Stimulated activated CD8-positive, alpha-beta memory T cell treated with anti-CD3 and anti-CD28 coated beads, Interleukin-15, amount 100 ng/mL, for 4 hours (primary cell): ENCODE results near the gene ACAN.

Experiments used
- DNase-seq, 2 donors: peaks; one replicate each; pipeline ENCODE4 v3.0.0-alpha.2; 2020; ENCODE audit warnings: low read depth in 2 of 2

The ACAN gene

DNA sequence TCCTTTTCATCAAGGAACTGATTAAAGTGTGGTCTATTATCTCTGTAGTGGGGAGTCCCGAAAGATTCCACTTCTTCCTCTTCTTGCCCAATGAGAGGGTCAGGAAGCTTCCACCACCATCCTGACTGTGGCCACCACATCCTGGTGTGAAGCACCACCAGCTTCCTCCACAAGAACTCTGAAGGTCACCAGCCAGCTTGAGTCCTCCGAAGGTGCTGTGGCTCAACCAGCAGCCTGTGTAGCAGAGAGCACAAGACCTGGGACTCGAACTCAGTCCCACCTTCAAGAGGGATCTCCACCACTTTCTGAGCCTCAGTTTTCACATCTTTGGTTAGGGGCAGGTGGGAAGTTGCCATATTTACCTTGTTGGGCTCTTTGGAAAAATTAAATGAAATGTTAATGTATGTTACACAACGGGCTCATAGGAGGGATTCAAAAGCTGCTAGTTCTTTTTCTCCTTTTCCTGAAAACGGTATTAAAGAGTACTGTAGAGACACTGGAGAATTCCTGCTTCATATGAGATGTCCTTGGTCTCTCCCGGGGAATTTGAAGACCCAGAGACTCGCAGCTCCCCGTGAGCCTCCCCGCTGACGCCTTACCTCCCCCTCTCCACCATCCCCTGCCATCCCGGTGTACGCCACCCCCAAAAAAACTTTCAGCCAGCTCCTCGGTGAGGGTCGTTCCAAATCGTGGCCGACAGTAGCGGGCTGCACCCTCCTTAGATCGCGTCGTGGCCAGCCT is 816 bp upstream of the ACAN start:
- no peak for DNase-seq

DNA sequence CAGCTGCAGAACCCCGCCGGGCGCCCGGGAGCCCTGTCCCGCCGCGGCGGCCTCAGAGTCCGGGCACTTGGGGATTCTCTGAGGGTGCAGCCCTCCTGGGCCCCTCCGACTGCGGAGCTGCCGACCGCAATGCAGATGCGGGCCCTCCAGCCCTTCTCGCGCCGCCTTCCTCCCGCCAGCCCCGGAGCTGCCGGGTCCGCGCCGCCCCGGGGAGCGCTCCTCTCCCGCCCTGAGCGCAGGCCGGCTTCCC is 320 bp upstream of the ACAN start:
- no peak for DNase-seq

DNA sequence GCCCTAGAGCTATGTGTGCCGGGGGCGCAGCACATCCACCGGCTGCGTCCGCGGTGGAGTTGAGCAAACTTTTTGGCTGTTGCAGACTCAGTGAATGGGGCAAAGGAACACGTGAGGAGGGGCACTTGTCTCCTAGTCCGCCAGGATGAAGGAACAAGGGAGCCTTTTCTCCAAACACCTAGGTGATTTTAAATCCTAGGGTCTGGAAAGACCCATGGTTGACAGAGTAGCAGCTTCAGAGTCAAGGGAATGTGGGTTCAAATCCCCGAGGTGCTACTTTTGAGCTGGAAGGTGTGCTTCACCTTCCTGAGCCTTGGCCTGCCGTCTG is 648 bp downstream of the ACAN start:
- DNase-seq = no peak

DNA sequence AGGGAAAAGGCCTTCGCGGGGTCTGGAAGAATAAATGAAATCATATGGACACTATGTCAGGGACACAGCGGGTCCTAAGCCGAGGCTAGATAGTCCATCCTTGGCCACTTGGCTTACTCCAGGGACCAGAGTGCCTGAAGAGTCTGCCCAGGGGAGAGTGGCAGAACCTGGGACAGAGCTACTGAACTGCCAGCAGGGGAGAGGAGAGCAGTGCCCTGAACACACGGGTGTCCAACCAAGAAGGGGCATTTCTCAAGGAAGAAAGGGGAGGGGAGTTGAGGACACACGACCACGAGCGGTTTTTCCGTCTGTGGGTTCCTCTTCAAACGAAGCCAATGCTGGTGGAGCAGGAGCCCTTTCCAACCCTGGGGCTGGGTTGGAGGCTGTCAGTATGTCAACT is 1.0 kb downstream of the ACAN start:
- DNase-seq = no peak

DNA sequence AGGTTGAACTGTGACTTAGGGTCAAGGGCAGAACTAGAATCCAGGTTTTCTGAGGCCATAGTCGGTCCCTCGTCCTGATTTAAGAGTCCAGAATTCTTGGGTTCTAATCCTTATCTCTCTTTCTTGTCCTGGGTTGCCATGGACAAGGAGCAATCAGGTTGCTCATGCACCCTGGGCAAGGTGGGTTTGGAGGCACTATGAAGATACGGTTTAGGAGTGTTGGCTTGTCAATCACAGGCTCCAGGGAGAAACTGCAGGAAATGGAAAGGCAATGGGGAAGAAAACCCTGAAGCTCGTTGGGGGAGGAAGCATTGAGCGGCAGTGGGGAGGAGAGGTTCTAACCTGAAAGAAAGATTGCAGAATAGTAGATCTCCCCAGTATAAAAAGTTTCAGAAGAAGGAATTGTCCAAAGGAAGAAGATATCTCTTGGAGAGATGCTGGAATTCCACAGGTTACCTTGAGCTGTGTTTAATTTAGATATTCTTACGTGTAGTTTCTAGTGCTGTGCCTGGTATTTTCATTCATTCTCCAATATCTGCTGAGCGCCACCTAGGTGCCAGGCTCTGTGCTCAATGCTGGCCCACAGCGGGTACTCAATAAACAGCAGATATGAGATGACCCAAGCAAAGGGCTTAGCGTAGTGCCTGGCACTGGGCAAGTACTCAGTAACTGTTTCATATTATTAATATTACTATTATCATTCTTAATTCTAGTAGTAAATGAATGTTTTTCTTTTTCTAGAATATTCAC is 2.0 kb downstream of the ACAN start:
- no peak for DNase-seq

DNA sequence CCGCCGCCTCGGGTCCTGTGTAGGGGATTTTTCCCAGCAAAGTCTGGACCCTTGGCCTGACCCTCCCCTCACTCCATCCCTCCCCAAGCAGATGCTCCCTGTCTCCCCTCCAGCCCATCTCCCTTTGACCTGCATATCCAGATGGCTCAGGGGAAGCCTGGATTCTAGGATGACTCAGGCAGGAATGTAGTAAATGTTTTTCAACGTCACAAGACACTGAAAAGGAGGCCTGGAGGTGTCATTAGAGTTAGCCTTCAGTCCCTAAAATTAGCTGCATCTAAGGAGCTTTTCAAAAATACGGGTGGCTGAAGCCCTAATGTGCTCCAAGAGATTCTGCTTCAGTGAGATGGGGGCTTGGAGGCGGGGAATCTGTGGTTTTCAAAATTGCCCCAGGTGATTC is 7.2 kb downstream of the ACAN start:
- DNase-seq = no peak

DNA sequence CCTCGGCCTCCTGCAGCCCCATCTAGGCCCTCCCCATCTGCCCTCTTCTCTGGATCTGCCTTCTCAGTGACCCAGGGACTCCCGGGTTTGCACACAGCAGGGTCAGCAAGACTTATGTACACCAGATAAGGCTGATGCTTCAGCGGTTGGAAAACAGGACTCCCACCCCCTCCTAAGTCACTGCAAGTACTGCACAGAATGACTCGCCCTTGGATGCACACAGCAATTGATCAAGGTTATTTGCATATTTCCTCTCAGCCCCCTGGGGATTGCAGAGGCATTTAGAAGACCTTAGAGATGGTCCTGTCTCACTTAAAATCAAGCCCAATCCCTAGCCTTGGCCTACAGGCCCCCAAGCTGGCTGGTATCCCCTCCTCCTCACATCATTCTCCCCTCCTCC is 8.9 kb downstream of the ACAN start:
- no peak for DNase-seq

DNA sequence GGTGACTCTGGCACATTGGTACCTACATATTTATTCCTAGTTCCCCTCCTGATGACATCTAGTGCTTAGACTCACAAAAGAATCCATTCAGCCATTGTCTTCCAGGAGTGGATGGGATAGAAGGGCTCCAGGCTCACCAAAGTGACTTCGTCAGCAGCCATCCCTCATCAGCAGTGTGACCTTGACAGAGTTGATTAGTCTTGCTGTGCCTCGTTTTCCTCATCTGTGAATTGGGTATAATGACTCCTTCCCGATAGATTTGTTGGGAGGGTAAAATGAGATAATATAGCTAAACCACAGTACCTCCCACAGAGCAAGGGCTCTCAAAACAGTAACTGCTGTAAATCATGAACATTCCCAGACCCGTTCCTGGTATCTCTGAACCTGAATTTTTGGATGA is 10.7 kb downstream of the ACAN start:
- no peak for DNase-seq

DNA sequence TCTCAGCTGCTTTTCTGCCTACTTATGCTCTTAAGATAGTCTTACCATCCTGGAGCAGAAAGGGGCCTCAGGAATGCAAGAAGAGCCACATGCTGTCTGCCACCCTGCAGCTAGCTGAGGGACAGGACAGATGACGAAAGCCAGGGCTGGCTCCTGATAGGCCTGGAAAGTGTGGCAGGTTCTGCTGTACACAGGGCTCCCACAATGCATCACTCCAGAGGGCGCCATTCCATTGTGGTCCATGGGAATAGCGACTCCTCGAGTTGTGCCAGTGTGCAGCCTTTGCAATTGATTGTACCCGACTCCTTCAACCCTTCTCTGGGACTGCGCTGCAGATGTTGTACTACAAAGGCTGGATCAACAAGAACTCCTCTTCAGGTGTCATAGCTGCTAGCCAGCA is 11.2 kb downstream of the ACAN start:
- no peak for DNase-seq

DNA sequence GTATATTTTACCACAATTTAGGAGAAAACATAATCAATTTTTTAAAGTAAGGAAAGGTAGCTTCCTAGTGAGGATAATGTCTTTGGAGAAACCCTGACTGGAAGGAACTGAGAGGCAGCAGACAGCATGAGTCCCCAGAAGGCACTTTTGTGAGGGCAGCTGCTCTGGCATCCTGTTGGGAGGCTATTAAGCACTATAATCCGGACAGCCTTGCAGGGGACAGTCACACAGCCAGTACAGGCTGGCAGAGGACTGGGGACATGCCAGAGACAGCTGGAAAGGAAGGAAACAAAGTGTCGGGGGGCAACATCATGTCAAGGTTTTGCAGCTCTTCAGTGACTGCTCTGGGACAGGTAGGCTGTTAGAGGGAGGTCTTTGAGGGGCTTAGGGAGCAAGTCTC is 15.7 kb downstream of the ACAN start:
- no peak for DNase-seq

DNA sequence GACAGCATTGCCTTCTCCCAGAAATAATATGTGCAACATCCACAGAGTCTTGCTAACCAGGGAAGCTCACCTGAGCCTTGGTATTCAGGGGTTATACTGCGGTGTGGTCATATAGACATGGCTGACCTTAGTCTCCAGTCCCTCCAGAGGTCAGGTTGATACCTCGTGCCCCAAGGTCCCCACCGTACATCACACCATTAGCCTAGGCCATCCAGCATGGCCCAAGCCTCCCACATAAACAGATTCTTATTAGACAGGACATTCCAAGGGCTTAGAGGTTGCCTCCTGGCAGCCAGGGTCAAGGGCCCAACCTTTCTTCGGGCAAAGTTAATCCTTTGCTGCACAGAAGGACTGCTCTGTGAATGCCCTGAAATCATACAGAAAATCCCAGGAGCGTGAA is 18.8 kb downstream of the ACAN start:
- DNase-seq = no peak

DNA sequence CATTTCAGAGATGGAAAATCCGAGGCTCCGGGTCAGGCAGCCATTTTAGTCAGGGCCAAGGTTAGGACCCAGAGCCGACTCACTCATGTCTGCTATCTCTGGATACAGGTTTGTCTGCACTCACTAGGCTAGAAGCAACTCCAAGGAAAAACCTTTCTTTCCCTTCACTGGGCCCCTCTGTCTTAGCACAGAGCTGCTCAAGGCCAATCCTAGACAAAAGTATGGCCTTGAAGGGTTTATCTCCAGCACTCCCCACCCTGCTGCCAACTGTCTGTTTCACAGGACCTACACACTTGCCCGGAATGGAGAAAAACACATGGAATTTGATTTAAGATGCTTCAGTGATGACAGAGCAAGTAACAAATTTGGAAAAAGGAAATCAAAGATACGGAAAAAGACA is 25.6 kb downstream of the ACAN start:
- no peak for DNase-seq

DNA sequence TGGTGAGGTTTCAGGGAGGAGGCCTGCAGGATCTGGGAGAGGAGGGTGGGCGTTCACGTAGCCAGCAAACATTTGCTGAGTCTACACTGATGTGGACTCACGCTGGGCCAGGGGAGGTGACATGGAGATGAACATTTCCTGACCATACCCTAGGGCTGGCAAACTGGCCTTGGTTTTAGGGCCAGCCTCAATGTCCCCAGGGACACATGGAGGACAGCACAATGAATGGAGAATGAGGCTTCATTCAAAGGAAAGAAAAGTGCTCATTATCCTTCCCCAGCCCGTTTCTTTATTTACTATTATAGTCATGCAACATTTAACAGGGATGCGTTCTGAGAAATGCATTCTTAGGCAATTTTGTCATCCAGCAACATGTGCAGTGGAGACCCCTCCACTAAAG is 26.8 kb downstream of the ACAN start:
- no peak for DNase-seq

DNA sequence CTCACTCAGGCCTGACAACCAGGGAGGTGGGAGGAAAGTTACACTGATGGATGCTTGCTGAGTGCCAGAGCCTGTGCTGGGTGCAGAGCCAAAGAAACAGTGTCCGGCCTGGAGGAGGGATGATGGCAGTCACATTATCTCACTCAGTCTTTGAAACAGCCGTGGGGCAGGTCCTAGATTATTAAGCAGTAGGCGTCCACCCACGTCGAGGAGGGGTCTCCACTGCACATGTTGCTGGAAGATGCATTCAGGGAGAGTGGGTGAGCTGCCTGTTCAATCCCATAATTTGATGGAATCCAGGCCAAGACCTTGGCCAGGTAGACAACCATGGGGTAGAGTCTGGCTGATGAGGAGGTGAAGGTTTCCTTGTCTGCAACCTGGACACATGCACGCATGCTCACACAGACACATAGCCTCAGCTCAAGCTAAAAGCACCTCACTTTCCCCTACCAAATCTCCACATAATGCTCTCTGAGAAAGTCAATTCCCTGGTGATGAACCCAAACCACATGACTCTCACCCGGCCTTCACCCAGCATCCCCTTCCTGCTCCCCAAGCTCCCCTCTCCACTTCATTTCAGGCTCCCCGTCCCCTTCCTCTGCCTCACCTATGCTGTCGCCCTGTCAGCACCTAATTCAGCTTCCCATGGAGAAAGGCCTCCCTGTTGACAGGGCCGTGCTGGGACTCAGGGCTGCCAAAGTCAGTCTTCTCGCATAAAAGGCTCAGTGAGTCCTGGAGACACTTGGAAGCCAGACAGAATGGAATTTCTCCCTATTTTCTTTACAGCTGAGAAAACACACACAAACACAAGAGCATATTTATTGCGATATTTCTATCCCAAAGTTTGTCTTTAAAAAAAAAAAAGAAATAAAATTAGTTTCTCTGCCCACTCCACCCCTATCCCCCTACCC is 29.8 kb downstream of the ACAN start:
- no peak for DNase-seq

DNA sequence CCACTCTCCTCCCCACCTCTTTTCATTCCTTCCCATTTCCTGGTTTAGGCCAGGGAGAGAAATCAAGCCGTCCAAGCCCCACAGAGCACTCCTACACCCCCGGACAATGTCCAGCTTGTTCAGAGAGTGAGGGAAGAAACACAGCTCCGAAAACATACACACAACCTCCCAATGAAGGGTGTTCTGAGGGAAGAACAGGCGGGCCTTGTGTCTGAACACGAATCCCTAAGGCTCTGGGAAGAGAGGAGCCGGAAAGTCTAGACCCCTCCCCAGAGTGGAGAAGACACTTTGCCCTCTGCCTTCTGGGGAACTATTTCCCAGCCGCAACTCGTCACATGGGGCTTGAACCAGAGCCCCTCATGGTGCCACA is 30.5 kb downstream of the ACAN start:
- DNase-seq = no peak

DNA sequence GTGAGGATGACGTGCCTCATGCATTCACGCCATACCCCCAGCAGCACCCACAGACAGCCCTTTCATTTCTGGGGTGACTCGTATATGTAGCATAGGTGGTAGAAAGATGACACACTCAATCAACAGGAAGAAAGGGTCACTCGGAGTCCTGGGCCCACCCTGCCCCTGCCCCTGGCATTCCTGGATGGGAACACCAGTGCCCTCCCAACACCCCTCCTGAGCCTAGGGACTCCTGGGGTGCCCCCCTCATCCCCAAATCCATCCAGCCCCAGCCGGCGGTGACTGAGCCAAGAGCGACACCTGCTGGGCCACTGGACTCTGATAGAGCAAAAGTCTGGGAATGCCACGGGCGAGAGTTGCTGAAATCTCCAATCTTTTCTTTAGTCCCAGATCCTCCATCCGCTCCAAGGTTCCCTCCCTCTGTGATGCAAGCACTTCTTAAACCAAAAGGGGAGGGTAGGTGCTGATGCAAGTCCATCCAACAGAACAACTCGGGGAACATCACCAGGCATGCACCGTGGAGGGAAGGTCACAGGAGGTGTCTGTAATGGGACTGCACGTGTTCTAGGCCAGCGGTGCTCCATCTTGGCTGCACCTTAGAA is 31.1 kb downstream of the ACAN start:
- no peak for DNase-seq

DNA sequence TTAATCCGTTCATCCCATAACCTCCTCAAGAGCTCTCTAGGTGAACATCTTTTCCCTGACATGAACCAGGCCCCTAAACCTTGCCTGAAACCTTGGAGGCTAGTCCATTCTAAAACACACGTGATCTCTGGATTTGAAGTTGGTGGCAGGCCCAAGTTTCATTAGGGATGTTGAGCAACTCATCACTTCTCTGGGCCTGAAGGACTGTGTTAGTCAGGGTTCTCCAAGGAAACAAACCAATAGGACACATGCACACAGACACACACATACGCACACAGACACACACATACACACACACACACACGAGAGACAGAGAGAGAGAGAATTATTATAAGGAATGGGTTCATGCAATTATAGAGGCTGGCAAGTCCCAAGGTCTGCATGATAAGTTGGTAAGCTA is 31.9 kb downstream of the ACAN start:
- DNase-seq = no peak

DNA sequence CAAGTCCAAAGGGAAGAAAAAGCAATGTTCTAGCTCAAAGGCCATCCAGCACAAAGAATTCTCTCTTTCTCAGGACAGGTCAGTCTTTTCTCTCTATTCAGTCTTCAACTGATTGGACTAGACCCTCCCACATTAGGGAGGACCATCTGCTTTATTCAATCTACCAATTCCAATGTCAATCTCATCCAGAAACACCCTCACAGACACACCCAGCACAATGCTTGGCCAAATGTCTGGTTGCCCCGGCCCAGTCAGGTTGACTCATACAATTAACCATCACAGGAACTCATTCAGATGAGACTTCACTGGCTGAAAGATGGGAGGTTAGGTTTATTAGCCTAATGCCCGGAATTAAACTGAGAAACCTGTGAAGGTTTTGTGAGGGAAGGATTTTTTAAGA is 32.4 kb downstream of the ACAN start:
- no peak for DNase-seq

DNA sequence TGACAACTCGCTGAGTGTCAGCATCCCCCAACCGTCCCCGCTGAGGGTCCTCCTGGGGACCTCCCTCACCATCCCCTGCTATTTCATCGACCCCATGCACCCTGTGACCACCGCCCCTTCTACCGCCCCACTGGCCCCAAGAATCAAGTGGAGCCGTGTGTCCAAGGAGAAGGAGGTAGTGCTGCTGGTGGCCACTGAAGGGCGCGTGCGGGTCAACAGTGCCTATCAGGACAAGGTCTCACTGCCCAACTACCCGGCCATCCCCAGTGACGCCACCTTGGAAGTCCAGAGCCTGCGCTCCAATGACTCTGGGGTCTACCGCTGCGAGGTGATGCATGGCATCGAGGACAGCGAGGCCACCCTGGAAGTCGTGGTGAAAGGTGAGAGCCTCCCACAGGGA is 35.4 kb downstream of the ACAN start:
- no peak for DNase-seq

DNA sequence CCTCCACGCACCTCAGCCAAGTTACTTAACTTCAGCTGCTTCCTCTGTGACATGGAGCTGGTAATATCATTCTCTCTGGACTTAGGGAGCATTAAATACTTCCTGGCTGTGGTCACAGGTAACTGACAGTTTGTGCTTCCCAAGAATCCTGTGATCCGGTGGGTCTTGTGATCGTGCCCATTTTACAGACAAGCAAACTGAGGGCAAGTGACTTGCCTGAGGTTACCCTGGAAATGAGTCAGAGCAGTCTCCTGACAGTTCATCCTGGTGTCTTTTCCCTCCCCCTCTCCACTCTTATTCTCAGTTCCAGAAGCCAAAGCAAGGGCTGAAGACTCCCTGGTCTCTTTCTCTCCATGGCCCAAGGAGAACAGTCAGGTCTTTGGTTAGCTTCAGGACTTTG is 35.9 kb downstream of the ACAN start:
- DNase-seq = no peak

DNA sequence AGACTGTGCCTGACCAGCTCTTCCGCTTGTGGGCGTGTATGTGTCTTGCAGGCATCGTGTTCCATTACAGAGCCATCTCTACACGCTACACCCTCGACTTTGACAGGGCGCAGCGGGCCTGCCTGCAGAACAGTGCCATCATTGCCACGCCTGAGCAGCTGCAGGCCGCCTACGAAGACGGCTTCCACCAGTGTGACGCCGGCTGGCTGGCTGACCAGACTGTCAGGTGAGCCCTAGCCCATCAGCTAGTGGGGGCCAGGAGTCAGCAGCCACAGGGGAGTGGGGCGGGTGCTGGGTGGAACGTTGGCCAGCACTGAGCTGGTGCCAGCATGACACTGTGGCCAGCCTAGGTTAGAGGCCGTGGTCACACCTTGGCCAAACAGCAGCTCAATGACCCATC is 36.7 kb downstream of the ACAN start:
- no peak for DNase-seq

DNA sequence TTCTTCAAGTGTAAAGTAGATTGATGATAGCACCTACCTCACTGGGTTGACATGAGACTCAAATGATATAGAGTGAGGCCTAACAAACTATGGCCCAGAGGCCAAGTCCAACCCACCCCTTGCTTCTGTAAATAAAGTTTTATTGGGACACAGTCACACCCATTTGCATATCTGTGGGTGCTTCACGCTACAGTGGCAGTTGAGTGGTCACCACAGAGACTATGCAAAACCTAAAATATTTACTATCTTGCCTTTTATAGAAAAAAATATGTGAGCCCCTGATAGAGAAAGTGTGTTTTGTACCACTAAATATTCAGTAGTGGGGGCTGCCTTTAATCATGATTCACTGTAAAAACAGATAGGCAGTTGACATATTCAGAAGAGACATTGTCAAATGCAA is 38.0 kb downstream of the ACAN start:
- no peak for DNase-seq

DNA sequence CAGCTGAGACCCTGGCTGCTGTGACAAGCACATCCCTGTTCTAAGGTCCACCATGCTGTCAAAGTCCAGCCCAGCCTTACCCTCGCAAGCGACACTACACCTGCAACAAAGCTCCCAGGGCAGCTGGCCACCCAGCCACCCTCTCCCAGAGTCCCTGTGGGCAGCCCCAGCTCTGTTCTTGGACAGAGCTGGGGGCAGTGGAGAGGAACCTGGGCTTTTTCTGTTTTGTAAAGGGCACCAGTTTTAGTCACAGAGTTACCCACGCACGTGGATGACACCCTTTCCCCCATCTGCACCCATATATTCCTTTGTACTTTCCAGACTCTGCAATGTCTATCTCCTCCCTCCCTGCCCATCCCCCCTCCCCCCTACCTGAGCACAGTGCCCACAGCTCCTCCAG is 38.9 kb downstream of the ACAN start:
- no peak for DNase-seq
